Cardiac muscle cell (in vitro differentiated cells and primary cell): ENCODE results near the gene FBXL7. TPM values are rescaled to one million over a fixed set of nuclear protein-coding genes. Genes with fewer than 3 reads are reported as not detected.

Experiments used
- DNase-seq, 2 donors: peaks; one replicate each; pipeline versions ENCODE4 v3.0.0 to v3.0.0-alpha.2; 2010 to 2017; ENCODE audit warnings: low read depth in 1 of 2, low spot score in 1 of 2
- H3K27ac ChIP-seq: fragments of 200-600 bp; sonication (generic); 2 replicates; pipeline ENCODE4 v1.5.1; 2016
- H3K27me3 ChIP-seq: fragments of 200-600 bp; sonication (generic); 2 replicates; pipeline ENCODE4 v1.6.0; 2016; ENCODE audit warnings: control low read depth
- H3K36me3 ChIP-seq: fragments of 200-600 bp; sonication (generic); 2 replicates; pipeline ENCODE4 v1.5.1; 2016; ENCODE audit warnings: control low read depth
- H3K4me1 ChIP-seq: fragments of 200-600 bp; sonication (generic); 2 replicates; pipeline ENCODE4 v1.8.1; 2017; ENCODE audit warnings: low read depth, mild to moderate bottlenecking, mixed run types
- H3K4me3 ChIP-seq: fragments of 200-600 bp; sonication (generic); 2 replicates; pipeline ENCODE4 v1.5.1; 2016; ENCODE audit warnings: mild to moderate bottlenecking
- H3K9me3 ChIP-seq: fragments of 200-600 bp; sonication (generic); 2 replicates; pipeline ENCODE4 v1.5.1; 2017; ENCODE audit warnings: low read depth, mild to moderate bottlenecking, control low read depth
- polyA plus RNA-seq: library from polyadenylated mRNA; unstranded; fragments of >200 nt; fragmentation: Nextera tagmentation; extraction: Ambion mirVana; gene quantifications from 2 replicates; pipeline ENCODE4 v1.2.1, GENCODE V29; 2016
- total RNA-seq: library from RNA; depleted of rRNA; stranded (reverse); fragments of >200 nt; gene quantifications from 2 replicates; pipeline ENCODE4 v1.2.3, GENCODE V29; 2016
- TF ChIP-seq, protein P1 (sequence below): IDR thresholded peaks from 2 replicates; pipeline ENCODE4 v1.5.1; 2012; ENCODE audit warnings: low read depth, mild to moderate bottlenecking, low read length

The FBXL7 gene
- total and polyA plus RNA-seq, 2 experiments from 2014 or later: 16.7 to 22.5 TPM

DNA sequence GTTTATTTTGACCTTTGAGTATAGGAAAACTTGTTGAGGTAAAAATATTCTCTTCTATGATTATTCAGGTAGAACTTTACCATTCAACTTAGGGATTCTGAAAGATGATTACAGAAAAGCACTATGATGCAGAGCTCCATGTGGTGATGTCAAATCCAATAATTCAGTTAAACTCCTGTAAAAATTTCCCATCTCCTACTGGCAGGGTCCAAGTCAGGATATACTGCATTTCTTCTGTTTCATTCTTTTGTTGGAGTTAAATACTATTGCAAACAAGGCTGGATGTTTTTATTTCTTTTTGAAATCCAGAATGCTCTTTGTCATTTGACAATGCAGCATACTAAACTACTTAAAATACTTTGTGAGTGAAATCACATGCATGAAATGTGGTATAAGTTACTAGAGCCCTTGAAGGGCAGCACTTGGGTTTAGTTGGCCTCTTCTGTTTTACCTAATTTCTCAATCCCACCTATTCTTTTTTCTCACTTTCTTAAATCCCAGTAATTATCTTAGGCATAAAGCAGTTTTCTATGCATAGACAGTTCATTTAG is 204.5 kb downstream of the FBXL7 start:
- no peak overlapping the region for H3K27ac ChIP-seq
- H3K9me3 ChIP-seq: no peaks in the 10 kb centered on the region
- peaks cover 5% of the 10 kb centered on the region for H3K4me1 ChIP-seq
- DNase-seq: peak in 1 of 2 donors; percentile 24
- H3K27me3 ChIP-seq: no peaks in the 10 kb centered on the region
- TF ChIP-seq, protein P1, sequence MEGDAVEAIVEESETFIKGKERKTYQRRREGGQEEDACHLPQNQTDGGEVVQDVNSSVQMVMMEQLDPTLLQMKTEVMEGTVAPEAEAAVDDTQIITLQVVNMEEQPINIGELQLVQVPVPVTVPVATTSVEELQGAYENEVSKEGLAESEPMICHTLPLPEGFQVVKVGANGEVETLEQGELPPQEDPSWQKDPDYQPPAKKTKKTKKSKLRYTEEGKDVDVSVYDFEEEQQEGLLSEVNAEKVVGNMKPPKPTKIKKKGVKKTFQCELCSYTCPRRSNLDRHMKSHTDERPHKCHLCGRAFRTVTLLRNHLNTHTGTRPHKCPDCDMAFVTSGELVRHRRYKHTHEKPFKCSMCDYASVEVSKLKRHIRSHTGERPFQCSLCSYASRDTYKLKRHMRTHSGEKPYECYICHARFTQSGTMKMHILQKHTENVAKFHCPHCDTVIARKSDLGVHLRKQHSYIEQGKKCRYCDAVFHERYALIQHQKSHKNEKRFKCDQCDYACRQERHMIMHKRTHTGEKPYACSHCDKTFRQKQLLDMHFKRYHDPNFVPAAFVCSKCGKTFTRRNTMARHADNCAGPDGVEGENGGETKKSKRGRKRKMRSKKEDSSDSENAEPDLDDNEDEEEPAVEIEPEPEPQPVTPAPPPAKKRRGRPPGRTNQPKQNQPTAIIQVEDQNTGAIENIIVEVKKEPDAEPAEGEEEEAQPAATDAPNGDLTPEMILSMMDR: no peak
- no peaks in the 10 kb centered on the region for H3K36me3 ChIP-seq
- no peak overlapping the region for H3K4me3 ChIP-seq

DNA sequence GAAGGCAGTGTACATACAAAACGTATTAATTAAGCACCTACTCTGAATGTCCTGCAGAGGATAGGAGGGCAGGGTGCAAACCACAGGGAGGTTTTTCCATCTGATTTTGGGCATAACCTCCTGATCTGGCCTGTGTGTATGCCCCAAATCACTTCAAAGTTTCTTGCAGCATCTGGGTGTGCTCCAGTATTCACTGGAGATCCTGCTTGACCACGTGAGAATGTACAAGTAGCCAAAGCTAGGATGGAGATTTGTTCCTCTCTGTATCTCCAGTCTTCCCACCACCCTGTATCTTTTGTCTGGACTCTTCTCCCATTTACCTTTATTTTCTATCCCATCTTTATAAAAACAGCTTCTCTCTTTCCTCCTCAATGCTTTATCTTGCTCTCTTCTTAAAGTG is 207.7 kb downstream of the FBXL7 start:
- no peaks in the 10 kb centered on the region for H3K9me3 ChIP-seq
- H3K36me3 ChIP-seq: no peaks in the 10 kb centered on the region
- no peak overlapping the region for H3K27ac ChIP-seq
- TF ChIP-seq, protein P1: no peak
- H3K27me3 ChIP-seq: no peaks in the 10 kb centered on the region
- H3K4me1 ChIP-seq: peaks cover 5% of the 10 kb centered on the region
- H3K4me3 ChIP-seq: no peak overlapping the region
- DNase-seq: no peak

DNA sequence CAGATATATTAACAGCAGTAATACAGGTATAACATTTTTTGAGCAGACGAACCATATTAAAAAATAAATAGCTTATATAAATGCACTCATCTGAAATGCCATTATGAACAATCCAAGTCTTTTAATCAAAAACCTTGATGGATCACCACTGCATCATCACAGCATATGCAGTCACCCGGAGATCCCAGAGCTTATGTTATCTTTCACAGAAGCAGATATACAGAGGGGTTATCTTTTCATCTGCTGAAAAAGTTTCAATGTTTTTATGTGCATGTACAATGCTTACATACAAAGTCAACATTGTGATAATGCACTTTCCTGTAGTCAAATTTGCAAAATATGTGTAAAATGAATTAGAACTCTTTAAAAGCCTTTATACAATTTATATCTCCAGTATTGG is 211.9 kb downstream of the FBXL7 start:
- no peak overlapping the region for H3K4me3 ChIP-seq
- no peaks in the 10 kb centered on the region for H3K27me3 ChIP-seq
- DNase-seq: no peak
- peaks cover 7% of the 10 kb centered on the region for H3K4me1 ChIP-seq
- H3K9me3 ChIP-seq: no peaks in the 10 kb centered on the region
- no peak overlapping the region for H3K27ac ChIP-seq
- TF ChIP-seq, protein P1: no peak
- H3K36me3 ChIP-seq: no peaks in the 10 kb centered on the region

DNA sequence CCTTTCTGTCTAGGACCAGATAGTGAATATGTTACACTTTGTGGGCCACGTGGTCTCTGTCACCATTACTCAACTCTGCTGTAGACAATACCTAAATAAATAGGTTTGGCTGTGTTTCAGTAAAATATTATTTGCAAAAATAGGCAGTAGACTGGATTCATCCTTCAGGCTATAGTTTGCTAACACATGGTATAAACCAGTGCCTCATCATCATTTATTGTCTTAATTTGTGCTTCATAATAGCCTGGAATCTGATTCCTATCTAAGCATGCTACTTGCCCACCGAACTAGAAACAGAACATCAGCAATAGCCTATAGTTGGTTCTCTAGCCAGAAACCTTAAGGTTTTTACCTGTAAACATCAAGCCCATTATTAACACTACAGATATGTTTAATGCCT is 215.6 kb downstream of the FBXL7 start:
- no peaks in the 10 kb centered on the region for H3K9me3 ChIP-seq

DNA sequence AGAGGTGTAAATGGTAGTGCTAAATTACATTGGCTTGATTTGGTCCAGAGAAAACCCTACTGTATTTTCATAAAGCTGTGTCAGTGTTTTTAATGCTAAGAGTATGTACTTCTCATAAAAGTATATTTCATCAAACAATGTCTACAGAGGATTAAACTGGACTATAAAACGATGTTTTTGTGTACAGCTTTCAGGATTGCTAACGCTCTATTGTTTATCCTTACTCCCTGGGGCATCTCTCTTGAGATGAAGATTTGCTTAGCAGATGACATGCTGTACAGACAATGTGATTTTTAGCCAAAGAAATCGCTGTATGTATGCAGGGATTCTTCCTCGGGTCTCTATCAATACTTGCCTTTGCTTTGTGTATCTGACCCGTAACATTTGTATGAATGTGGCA is 216.0 kb downstream of the FBXL7 start:
- Histone ChIP-seq H3K4me1 (peaks cover 13% of the 10 kb centered on the region), H3K36me3 (no peaks in the 10 kb centered on the region), H3K4me3 (no peak overlapping the region), H3K27ac (no peak overlapping the region), H3K27me3 (no peaks in the 10 kb centered on the region), H3K9me3 (no peaks in the 10 kb centered on the region)
- no peak for DNase-seq
- TF ChIP-seq, protein P1: no peak

More for the DNA sequence above, 215.6 kb downstream of the FBXL7 start:
- Histone ChIP-seq H3K4me1 (peaks cover 13% of the 10 kb centered on the region), H3K27ac (no peak overlapping the region), H3K36me3 (no peaks in the 10 kb centered on the region), H3K27me3 (no peaks in the 10 kb centered on the region), H3K4me3 (no peak overlapping the region)
- DNase-seq: no peak
- TF ChIP-seq, protein P1: no peak
